ENCODE data around the gene SFSWAP.

SFSWAP gene

GRCh38 chr12:131789638-131790037 is 78.7 kb downstream of the SFSWAP start:
- H3K36me3 ChIP-seq: peaks cover 60 to 97% (median 83%) of the 10 kb centered on the region in 3 donors

GRCh38 chr12:131793243-131794022 is 82.5 kb downstream of the SFSWAP start:
- DNase-seq: no peak
- intact Hi-C loops (cut with DNase I; ENCODE audit: low total_unique reads): no loop called here
- Histone ChIP-seq H3K36me3 (peaks cover 53 to 97% (median 78%) of the 10 kb centered on the region in 3 donors), H3K4me3 (no peak overlapping the region), H3K27ac (no peak overlapping the region), H3K9me3 (no peaks in the 10 kb centered on the region), H3K27me3 (no peaks in the 10 kb centered on the region), H3K4me1 (no peaks in the 10 kb centered on the region)
- TF ChIP-seq CTCF (IDR thresholded peaks at IDR 0.05): no peak

More at GRCh38 chr12:131789638-131790037, 78.7 kb downstream of the SFSWAP start:
- no peaks in the 10 kb centered on the region for H3K9me3 ChIP-seq
- no peak overlapping the region for H3K27ac ChIP-seq
- no peak for TF ChIP-seq CTCF (IDR thresholded peaks at IDR 0.05)
- DNase-seq: no peak
- intact Hi-C loops (cut with DNase I; ENCODE audit: low total_unique reads): no loop called here
- no peaks in the 10 kb centered on the region for H3K27me3 ChIP-seq
- no peaks in the 10 kb centered on the region for H3K4me1 ChIP-seq
- no peak overlapping the region for H3K4me3 ChIP-seq

- no peak for TF ChIP-seq CTCF (IDR thresholded peaks at IDR 0.05)
- no peak for DNase-seq
- no peaks in the 10 kb centered on the region for H3K9me3 ChIP-seq
- H3K27ac ChIP-seq: no peak overlapping the region
- intact Hi-C loops (cut with DNase I; ENCODE audit: low total_unique reads): no loop called here
- H3K4me3 ChIP-seq: no peak overlapping the region
- peaks cover 53 to 97% (median 78%) of the 10 kb centered on the region in 3 donors for H3K36me3 ChIP-seq
- no peaks in the 10 kb centered on the region for H3K27me3 ChIP-seq
- H3K4me1 ChIP-seq: no peaks in the 10 kb centered on the region
Observed at GRCh38 chr12:131794061-131794460, 83.2 kb downstream of the SFSWAP start.

GRCh38 chr12:131794573-131794972 is 83.7 kb downstream of the SFSWAP start:
- no peaks in the 10 kb centered on the region for H3K4me1 ChIP-seq
- no peak for DNase-seq
- H3K9me3 ChIP-seq: no peaks in the 10 kb centered on the region
- peaks cover 53 to 97% (median 79%) of the 10 kb centered on the region in 3 donors for H3K36me3 ChIP-seq
- TF ChIP-seq CTCF (IDR thresholded peaks at IDR 0.05): no peak
- no peak overlapping the region for H3K4me3 ChIP-seq
- H3K27me3 ChIP-seq: no peaks in the 10 kb centered on the region
- intact Hi-C loops (cut with DNase I; ENCODE audit: low total_unique reads): no loop called here
- no peak overlapping the region for H3K27ac ChIP-seq

- intact Hi-C loops (cut with DNase I; ENCODE audit: low total_unique reads): no loop called here
- Histone ChIP-seq H3K4me3 (no peak overlapping the region), H3K4me1 (no peaks in the 10 kb centered on the region), H3K27ac (no peak overlapping the region), H3K9me3 (no peaks in the 10 kb centered on the region), H3K27me3 (no peaks in the 10 kb centered on the region), H3K36me3 (peaks cover 53 to 97% (median 79%) of the 10 kb centered on the region in 3 donors)
- TF ChIP-seq CTCF (IDR thresholded peaks at IDR 0.05): no peak
- DNase-seq: no peak
Observed at GRCh38 chr12:131795064-131795463, 84.2 kb downstream of the SFSWAP start.
